Mesothelial cell of epicardium (in vitro differentiated cells): ENCODE results near the gene NEIL3. TPM values are rescaled to one million over a fixed set of nuclear protein-coding genes. Genes with fewer than 3 reads are reported as not detected.

Experiments
- DNase-seq, 2 experiments: peaks; one replicate each; pipeline ENCODE4 v3.0.0; 2021; ENCODE audit warnings: low spot score in 2 of 2; ENCODE audit not compliant: unreplicated experiment in 2 of 2
- H3K27ac Mint-ChIP-seq: 2 replicates; pipeline ENCODE4 v1.8.0; 2021; ENCODE audit warnings: mixed read lengths
- H3K27me3 Mint-ChIP-seq: 2 replicates; pipeline ENCODE4 v1.8.0; 2021; ENCODE audit warnings: low read depth, mixed read lengths
- H3K36me3 Mint-ChIP-seq: 2 replicates; pipeline ENCODE4 v1.8.0; 2021; ENCODE audit warnings: mixed read lengths
- H3K4me1 Mint-ChIP-seq: 2 replicates; pipeline ENCODE4 v1.8.0; 2021; ENCODE audit warnings: mixed read lengths
- H3K4me3 Mint-ChIP-seq: 2 replicates; pipeline ENCODE4 v1.8.0; 2021; ENCODE audit warnings: mild to moderate bottlenecking, moderate library complexity, mixed read lengths
- H3K9me3 Mint-ChIP-seq: 2 replicates; pipeline ENCODE4 v1.8.0; 2021; ENCODE audit warnings: mixed read lengths
- total RNA-seq: library from RNA; stranded (reverse); gene quantifications from 3 replicates; pipeline ENCODE4 v1.2.1, GENCODE V29; 2021
- TF ChIP-seq, protein P1 (sequence below): fragments of 200-600 bp; sonication (generic); IDR thresholded peaks from one replicate; pipeline ENCODE4 v1.5.0; 2021; ENCODE audit warnings: antibody characterized with exemption; ENCODE audit not compliant: unreplicated experiment

Gene NEIL3
- total RNA-seq, 1 donor from 2014 or later: 6.2 TPM

DNA sequence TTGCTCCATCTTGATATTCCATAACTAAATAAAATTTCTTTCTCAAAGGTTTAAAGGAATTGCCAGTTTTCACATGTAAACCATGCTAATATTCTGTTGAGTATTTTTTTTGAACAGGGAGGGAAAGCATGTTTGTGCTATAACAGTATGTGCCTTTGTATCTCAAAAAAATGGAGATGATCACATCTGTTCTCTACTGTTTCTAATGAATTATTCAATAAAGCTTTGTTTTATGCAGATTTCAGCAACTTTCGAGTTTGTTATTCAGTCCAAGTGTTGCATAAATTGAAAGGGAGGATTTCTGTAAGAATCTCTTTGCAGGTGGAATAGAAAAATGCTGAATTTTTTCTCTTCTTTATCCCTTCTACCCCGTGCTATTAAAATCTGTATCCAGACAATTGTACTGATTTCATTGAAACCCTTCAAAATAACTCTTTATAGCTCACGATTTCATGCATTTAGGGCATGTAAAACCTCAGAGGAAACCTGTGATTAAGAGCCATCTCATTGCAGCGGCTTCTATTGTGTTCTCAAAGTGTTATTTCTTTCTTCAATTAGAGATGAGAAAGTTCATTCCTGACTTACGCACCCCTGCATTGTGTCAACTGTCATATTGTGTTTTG lies 42.1 kb downstream of the NEIL3 start:
- H3K4me1 Mint-ChIP-seq: peaks cover 22% of the 10 kb centered on the region
- no peak for DNase-seq
- H3K27ac Mint-ChIP-seq: no peak overlapping the region
- TF ChIP-seq, protein P1, sequence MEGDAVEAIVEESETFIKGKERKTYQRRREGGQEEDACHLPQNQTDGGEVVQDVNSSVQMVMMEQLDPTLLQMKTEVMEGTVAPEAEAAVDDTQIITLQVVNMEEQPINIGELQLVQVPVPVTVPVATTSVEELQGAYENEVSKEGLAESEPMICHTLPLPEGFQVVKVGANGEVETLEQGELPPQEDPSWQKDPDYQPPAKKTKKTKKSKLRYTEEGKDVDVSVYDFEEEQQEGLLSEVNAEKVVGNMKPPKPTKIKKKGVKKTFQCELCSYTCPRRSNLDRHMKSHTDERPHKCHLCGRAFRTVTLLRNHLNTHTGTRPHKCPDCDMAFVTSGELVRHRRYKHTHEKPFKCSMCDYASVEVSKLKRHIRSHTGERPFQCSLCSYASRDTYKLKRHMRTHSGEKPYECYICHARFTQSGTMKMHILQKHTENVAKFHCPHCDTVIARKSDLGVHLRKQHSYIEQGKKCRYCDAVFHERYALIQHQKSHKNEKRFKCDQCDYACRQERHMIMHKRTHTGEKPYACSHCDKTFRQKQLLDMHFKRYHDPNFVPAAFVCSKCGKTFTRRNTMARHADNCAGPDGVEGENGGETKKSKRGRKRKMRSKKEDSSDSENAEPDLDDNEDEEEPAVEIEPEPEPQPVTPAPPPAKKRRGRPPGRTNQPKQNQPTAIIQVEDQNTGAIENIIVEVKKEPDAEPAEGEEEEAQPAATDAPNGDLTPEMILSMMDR: no peak
- H3K9me3 Mint-ChIP-seq: peaks cover 5% of the 10 kb centered on the region
- no peak overlapping the region for H3K4me3 Mint-ChIP-seq
- no peaks in the 10 kb centered on the region for H3K27me3 Mint-ChIP-seq
- H3K36me3 Mint-ChIP-seq: peaks cover 22% of the 10 kb centered on the region

DNA sequence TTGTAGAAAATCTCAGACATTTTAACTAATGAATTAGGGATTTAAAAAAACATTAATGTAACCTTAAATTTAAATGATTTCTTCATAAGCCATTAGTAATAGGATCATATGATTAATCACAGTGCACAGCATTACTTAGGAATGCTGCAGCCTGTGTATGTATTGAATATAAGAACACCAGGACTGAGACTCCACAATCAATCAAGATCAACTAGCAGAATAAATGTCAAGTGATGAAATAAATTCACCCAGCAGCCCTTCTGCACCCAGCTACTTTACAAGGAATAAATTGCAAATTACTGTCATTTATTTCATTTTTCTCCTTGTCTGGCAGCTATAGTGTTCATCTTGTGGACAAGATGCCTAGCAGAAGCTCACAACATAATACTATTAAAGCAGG lies 46.5 kb downstream of the NEIL3 start:
- Mint-ChIP-seq H3K27ac (no peak overlapping the region), H3K27me3 (peaks cover 1% of the 10 kb centered on the region), H3K4me1 (peaks cover 19% of the 10 kb centered on the region), H3K36me3 (peaks cover 11% of the 10 kb centered on the region), H3K4me3 (no peak overlapping the region), H3K9me3 (no peaks in the 10 kb centered on the region)
- no peak for DNase-seq
- TF ChIP-seq, protein P1: no peak

DNA sequence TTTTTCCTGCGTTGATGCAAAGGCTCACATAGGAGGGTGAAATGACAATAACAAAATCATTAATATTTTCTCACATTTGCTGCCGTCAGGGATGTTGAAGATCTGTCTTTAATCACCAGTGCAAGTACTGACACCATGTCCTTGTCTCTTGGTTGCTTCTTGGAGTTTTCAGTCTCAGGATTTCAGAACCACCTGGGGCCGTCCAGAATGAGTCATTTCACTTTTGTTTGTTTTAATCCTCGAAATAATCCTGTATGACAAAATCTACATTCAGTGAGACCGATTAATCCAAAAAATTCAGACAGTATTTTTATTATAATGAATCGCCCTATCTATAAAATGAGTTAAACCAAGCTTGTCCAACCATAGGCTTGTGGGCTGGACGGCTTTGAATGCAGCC lies 47.2 kb downstream of the NEIL3 start:
- TF ChIP-seq, protein P1: no peak
- Mint-ChIP-seq H3K36me3 (peaks cover 12% of the 10 kb centered on the region), H3K9me3 (no peaks in the 10 kb centered on the region), H3K4me1 (peaks cover 19% of the 10 kb centered on the region), H3K27ac (no peak overlapping the region), H3K4me3 (no peak overlapping the region), H3K27me3 (peaks cover 1% of the 10 kb centered on the region)
- DNase-seq: no peak

DNA sequence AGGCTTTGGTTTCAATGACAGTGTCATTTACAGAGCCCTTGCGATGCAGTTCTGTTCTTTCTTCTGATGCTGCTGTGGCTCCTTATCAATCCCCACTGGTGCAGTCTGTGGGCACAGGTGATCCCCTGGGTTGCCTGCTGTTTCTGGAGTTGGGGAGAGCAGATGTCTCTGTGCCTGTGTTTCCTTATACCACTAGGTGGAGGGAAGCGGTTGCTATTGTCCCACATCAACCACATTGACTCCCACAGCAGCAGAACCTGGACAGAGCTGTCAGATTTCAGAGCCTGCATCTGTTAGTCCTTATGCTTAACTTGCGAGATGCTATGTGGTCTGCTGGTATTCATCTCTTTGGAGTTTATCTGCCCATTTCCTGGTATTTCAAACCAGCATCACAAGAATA lies 57.7 kb downstream of the NEIL3 start:
- peaks cover 12% of the 10 kb centered on the region for H3K9me3 Mint-ChIP-seq
- no peaks in the 10 kb centered on the region for H3K27me3 Mint-ChIP-seq
- DNase-seq: no peak

DNA sequence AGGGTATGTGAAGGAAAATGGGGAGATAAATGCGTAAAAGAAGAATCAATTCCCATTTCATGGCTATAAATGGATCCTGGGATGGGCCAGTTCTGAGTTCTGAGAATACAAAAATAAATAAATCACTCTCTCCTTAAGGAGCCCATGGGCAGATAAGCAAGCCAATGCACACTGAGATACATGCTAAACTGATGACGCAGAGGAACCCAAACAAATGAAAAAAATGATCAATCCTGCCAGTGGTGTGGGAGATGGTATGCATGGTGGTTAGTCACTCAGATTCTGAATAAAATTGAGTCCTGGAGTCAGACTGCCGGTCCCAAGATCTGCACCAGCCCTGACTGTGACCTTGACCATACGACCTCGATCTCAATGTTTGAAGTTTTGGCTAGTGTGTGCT lies 59.7 kb downstream of the NEIL3 start:
- no peak overlapping the region for H3K27ac Mint-ChIP-seq
- peaks cover 10% of the 10 kb centered on the region for H3K4me1 Mint-ChIP-seq
- no peaks in the 10 kb centered on the region for H3K27me3 Mint-ChIP-seq
- peaks cover 3% of the 10 kb centered on the region for H3K36me3 Mint-ChIP-seq
- H3K9me3 Mint-ChIP-seq: peaks cover 12% of the 10 kb centered on the region
- no peak for DNase-seq
- TF ChIP-seq, protein P1: no peak
- H3K4me3 Mint-ChIP-seq: no peak overlapping the region

More for the DNA sequence above, 57.7 kb downstream of the NEIL3 start:
- Mint-ChIP-seq H3K4me3 (no peak overlapping the region), H3K36me3 (peaks cover 9% of the 10 kb centered on the region), H3K27ac (no peak overlapping the region), H3K4me1 (peaks cover 9% of the 10 kb centered on the region)
- TF ChIP-seq, protein P1: no peak
